MM.1S (cell line): ENCODE data around the gene SERPINA12.

Experiments used
- CTCF ChIP-seq: fragments of 300-600 bp; sonication (generic); IDR thresholded peaks from 2 replicates; pipeline ENCODE4 v1.5.1; 2016; ENCODE audit warnings: antibody characterized with exemption, low read length, mixed read lengths
- EZH2 ChIP-seq: fragments of 300-600 bp; sonication (generic); optimal IDR thresholded peaks from 2 replicates; pipeline ENCODE3; 2017; ENCODE audit warnings: low read depth, mild to moderate bottlenecking, antibody characterized with exemption, low read length, mixed read lengths

- no peak for TF ChIP-seq CTCF
- no peak for TF ChIP-seq EZH2
These were observed 35.4 kb downstream of the SERPINA12 start for GRCh38 chr14:94473666-94474410.
